Stimulated activated CD4-positive, alpha-beta T cell treated with anti-CD3 and anti-CD28 coated beads, Interleukin-4, amount 100 ng/mL, for 48 hours (primary cell): Measurements from ENCODE around the gene DCAF7.

Source experiments
- DNase-seq, 2 donors: peaks; one replicate each; pipeline ENCODE4 v3.0.0-alpha.2; 2020; ENCODE audit warnings: low read depth in 2 of 2

Gene DCAF7

DNA sequence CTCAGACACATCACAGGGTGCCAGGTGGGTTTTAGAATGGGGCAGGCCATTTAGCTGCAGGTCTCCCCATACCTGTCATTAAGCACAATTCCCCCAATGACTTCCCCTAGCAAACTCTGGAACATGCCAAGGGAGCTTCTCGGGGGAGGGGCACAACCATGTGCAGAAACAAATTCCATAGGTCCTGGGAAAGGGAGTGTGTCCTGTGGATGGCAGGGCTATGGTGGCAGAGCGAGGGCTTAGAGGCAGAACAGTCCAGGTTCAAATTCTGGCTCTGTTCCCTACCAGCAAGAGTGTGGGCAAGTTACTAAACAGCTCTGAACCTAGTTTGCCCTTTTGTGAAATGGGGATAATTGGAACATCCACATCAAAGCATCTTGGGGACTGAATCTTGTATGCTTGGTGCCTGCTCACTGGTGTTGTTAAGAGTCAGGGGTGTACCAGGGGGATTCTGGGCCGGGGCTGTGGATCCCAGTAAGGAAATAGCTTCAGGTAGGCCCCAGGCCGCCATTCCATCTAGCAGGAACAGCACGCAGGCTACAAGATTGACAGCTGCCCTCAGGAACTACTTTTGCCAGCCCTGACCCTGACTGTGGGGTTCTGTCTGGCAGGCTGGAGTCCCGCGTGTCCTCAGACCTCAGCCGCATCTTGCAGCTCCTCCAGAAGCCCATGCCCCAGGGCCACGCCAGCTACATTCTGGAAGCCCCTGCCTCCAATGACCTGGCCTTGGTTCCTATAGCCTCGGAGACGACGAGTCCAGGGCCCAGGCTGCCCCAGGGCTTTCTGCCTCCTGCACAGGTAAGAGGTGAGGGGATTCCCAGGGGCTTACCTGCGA lies 5.6 kb upstream of the DCAF7 start:
- no peak for DNase-seq

- no peak for DNase-seq
These were observed 3.8 kb upstream of the DCAF7 start for GRCh38 chr17:63546308-63547082.

DNA sequence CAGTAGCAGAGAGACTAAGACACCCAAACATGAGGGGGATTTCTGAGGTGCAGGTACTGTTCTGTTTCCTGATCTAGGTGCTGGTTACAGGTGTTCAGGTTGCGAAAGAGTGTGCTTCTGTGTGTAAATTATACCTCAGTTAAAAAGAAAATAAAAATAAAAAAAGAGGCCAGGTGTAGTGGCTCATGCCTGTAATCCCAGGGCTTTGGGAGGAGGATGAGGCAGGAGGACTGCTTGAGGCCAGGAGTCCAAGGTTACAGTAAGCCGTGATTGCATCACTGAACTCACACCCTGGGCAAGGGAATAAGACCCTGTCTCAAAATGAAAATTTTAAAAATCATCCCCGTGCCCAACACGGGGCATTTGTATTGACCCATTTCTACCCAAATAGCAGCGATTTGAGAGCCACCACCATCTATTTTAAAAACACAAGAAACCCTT lies 3.2 kb upstream of the DCAF7 start:
- no peak for DNase-seq

DNA sequence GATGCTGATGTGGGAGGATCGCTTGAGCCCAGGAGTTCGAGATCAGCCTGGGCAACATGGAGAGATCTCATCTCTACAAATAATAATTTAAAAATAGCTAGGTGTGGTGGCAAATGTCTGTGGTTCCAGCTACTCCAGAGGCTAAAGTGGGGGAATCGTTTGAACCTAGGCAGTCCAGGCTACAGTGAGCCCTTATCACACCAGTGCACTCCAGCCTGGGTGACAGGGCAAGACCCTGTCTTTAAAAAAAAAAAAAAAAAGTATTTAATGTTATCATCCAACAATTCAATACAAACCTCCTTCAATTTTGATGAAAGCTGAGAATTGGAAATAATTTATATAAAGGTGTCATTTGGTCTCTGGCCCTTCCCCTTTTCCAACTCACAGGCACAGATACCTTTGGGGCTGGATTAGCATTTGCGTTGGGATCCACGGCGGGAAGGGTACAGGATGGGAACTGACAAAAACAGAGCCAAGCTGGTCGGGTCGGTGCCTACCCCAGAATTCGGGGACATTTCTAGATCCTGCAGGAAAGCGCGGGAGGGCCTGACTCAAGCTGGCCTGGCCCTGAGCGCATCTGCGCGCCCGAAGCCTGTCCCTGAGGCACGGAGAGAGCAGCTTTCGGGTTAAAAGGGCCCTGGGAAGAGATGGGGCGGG lies 860 bp upstream of the DCAF7 start:
- no peak for DNase-seq

DNA sequence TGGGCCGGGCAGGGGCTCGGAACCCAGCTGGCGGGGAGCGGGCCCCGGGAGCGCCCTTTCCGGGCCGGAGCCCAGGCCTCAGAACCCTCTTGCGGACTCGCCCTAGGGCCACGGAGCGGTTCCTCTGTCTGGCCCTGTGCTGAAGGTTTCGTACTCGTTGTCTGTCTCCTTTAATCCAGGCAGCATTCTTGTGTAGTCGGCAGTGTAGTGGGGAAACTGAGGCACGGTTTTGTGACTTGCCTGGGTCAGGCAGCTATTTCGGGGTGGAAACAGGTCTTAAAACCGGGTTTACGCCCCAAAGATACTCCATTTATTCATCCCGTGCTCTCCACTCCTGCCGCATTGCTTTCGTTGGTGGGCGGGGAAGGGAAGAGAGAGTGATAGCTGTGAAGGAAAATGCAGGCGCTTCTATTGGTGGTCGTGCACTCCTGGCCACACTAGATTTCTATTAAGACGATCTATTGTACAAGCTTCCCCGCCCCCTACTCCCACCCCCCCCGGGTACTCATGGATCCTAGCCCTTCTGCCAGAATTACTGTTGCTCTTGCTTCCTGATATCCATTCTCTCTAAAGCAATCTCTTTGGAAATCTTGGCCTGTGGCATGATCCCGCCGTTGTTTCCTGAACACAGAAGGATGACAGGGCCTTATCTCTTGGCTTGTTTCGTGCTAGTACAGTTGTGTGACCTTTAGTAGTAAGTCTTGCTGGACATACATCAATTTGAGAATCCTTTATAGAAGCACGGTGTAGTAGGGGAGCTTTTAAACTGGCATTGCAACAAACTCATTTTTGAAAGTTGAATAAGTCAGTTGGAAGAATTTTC lies 751 bp downstream of the DCAF7 start:
- peak; percentile 6 to 19 for DNase-seq

DNA sequence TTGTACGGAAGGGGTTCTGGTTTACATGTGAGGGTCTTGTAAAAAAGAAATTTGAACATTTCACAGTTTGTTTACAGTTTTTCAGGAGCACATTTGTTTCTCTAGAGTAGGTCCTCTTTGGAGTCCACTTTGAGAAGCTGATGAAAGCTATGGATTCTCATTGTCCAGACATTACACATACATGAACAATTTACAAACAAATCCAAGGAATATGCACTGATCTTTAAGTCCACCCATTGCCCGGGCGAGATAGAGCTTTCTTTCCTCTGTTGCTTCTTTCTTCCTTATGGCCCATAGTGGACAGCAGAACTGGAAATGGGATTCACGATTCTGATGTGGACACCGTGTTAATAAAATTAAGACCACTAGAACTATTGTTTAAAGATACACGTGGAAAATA lies 1.9 kb downstream of the DCAF7 start:
- no peak for DNase-seq

DNA sequence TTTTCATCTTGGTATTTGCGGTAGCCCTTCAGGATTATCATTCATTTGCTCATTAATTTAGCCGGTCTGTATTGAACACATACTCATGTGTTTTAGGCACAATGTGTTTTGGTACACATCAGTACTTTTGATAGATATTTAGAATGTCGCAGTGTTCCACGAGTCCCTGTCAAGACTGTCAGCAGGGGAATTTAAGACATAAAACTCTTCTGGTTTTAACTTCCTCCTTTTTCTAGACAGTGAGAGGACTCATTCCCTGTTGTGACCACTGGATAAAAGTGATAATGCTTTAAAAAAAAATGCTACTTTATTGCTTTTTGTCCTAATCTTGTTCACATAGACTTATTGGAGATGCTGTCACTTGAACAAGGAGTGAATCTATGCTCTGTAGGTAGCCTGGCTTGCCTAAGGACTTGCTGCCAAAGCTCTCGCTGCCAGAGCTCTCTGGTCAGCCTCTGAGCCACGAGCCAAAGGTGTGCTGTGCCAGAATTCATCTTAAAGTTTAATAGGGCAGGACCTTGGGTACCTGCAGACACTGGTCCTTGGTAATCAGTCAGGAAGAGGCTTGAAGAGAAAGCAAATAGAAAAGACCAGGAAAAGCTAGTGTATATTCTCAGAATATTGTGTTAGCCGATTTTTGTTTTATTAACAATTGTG lies 5.4 kb downstream of the DCAF7 start:
- DNase-seq = no peak

- no peak for DNase-seq
These were observed 7.1 kb downstream of the DCAF7 start for GRCh38 chr17:63557416-63557815.

- DNase-seq = no peak
These were observed 8.2 kb downstream of the DCAF7 start for GRCh38 chr17:63558441-63558840.

- no peak for DNase-seq
These were observed 11.5 kb downstream of the DCAF7 start for GRCh38 chr17:63561819-63562218.

- DNase-seq = no peak
These were observed 13.1 kb downstream of the DCAF7 start for GRCh38 chr17:63563339-63563738.

- DNase-seq = no peak
These were observed 14.3 kb downstream of the DCAF7 start for GRCh38 chr17:63564562-63564961.

GRCh38 chr17:63567229-63567628 lies 17.0 kb downstream of the DCAF7 start:
- no peak for DNase-seq

GRCh38 chr17:63568563-63568962 lies 18.3 kb downstream of the DCAF7 start:
- no peak for DNase-seq

DNA sequence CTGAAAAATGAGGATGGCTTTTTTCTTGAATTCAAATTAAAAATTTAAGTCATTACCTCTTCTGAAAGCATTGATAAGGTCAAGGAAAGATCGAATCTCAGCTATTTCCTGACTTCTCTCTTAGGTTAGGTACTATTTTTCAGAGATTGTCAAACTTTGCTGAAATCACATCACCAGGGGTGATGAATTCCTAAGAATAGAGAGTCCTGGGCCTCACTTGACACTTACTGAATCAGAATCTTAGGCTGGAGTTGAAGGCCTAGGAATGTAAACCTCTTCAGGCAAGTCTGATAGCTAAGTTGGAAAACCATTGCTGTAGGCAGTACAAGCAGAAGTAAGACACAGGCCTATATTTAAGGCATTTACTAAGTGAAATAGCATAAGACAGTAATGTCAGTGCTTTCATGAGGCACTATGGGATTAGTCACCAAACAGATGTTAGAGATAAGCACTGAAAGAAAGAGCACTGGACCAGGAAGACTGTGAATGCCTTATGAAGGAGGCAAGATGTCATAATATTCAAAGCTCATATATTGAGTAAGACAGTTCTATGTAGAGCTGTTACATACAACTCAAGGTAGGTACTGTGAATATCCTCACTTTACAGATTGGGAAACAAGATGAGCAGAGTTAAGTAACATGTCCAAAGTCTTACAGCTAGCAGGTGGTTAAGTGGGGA lies 21.5 kb downstream of the DCAF7 start:
- no peak for DNase-seq

DNA sequence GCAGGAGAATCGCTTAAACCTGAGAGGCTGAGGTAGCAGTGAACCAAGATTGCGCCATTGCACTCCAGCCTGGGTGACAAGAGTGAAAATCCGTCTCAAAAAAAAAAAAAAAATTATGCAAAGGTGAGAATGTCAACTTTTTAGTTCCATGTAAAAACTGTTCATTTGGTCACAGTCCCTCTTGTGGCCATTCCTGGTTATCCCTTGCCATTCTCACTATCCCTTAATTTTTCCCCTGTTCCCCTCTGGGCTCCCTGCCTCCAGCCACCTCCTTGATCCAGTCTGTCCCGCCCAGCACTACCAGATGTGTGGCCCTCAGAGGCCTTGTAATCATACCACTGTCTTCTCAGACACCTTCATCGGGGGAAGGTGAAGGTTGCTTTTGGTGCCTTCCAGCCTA lies 23.4 kb downstream of the DCAF7 start:
- no peak for DNase-seq

GRCh38 chr17:63578027-63578768 lies 27.9 kb downstream of the DCAF7 start:
- DNase-seq = no peak

- DNase-seq = no peak
These were observed 28.5 kb downstream of the DCAF7 start for GRCh38 chr17:63578769-63579111.

DNA sequence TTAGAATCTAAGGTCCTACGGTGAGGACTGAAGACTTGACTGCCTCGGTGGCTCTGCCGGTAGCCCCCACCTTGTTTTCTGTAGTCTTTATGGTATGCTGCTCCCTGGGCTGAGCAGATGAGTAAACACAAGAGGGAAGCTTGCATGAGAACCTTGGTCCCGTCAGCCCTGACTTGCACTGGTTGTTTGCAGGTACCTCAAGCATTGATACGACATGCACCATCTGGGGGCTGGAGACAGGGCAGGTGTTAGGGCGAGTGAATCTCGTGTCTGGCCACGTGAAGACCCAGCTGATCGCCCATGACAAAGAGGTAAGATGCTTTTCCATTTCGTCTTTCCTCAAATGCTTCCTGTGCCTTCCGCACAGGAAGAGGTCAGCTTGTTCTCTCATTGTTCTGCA lies 29.4 kb downstream of the DCAF7 start:
- no peak for DNase-seq

GRCh38 chr17:63587770-63588169 lies 37.5 kb downstream of the DCAF7 start:
- DNase-seq = no peak
